Left ventricle myocardium superior (tissue), 1 donor: ENCODE measurements around the gene KIF26A. TPM values are rescaled to one million over a fixed set of nuclear protein-coding genes. Genes with fewer than 3 reads are reported as not detected.

Experiments used
- ATAC-seq: fragments of 200-7000 bp; cut with Tn5 transposase; one replicate; pipeline ENCODE4 v1.9.1; 2020; ENCODE audit warnings: mild to moderate bottlenecking, moderate library complexity
- DNase-seq: peaks from one replicate; pipeline ENCODE4 v3.0.0-alpha.2; 2020
- intact Hi-C: fragments of 100-400 bp; cut with micrococcal nuclease; formaldehyde crosslinking; loops from one replicate; pipeline ENCODE4 v1.11.0; 2022
- total RNA-seq: library from RNA; stranded (reverse); fragmentation: NEBNext Ultra II Directional; extraction: Animal tissue kit (Norgen Biotek cat#: 25700); gene quantifications from one replicate; pipeline ENCODE4 v1.2.1, GENCODE V29; 2021
- donor health status: DM: no; HTN: yes; CAD: no; lungs with severe emphysema.

KIF26A gene
- total RNA-seq, 1 donor from 2014 or later = 6.0 TPM

- ATAC-seq (no peak), DNase-seq (no peak)
- intact Hi-C loops = no loop called here
These were observed 17.2 kb upstream of the KIF26A start for GRCh38 chr14:104121142-104121541.

- intact Hi-C loops = no loop called here
- no peak for DNase-seq
- no peak for ATAC-seq
These were observed 14.5 kb upstream of the KIF26A start for GRCh38 chr14:104123879-104124278.

DNA sequence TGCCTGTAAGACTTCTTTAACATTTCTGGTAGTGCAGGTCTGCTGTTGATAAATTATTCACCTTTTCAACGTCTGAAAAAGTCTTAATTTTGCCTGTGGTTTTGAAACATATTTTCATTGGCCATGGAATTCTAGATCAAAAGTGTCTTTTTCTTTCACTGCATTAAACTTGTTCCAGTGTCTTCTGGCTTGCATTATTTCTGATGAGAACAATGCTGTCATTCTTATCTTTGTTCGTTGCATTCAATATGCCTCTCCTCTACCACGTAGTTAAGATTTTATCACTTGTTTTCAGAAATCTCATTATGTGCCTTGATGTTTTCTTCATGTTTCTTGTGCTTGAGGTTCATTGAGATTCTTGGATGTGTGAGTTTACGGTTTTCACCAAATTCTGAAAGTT is 13.4 kb upstream of the KIF26A start:
- ATAC-seq (no peak), DNase-seq (no peak)
- intact Hi-C loops = no loop called here

GRCh38 chr14:104126753-104127152 is 11.6 kb upstream of the KIF26A start:
- ATAC-seq (no peak), DNase-seq (no peak)
- intact Hi-C loops = no loop called here

GRCh38 chr14:104128981-104129380 is 9.4 kb upstream of the KIF26A start:
- intact Hi-C loops = no loop called here
- no peak for ATAC-seq

GRCh38 chr14:104129556-104129955 is 8.8 kb upstream of the KIF26A start:
- intact Hi-C loops = no loop called here
- ATAC-seq = no peak
- no peak for DNase-seq

More at GRCh38 chr14:104128981-104129380, 9.4 kb upstream of the KIF26A start:
- no peak for DNase-seq

GRCh38 chr14:104130974-104131651 is 7.3 kb upstream of the KIF26A start:
- DNase-seq = peak; percentile 86
- intact Hi-C loops = loop anchor here (10.0 kb wide), 1 partner anchor 56 kb away; no protein-coding TSS in a partner anchor
- ATAC-seq = peak; percentile 83

DNA sequence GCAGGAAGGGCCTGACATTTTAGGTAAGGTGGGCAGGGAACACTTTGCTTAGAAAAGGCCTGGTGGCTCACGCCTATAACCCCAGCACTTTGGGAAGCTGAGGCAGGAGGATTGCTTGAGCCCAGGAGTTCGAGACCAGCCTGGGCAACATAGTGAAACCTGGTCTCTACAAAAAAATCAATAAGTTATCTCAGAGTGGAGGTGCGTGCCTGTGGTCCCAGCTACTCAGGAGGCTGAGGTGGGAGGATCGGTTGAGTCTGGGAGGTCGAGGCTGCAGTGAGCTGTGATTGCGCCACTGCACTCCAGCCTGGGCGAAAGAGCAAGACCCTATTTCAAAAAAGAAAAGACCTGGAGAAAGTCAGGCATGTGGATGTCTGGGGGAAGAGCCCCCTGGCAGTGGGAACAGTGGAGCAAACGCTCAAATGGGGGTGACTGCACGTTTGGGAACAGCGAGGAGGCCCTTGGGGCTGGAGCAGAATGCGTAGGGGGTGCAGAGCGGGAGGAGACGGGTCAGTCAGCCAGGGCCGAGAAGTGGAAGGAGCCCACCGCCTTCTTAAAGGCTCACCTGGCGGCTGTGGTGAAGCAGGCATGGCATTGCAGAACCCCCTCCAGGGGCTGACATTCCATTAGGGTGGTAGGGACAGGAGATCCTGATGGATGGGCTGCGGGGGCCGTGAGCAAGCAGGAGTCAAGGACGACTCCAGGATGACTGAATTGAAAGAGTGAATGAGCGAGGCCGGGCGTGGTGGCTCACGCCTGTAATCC is 6.2 kb upstream of the KIF26A start:
- intact Hi-C loops = loop anchor here (10.0 kb wide), 1 partner anchor 57 kb away; no protein-coding TSS in a partner anchor
- DNase-seq (peak; percentile 14), ATAC-seq (no peak)

DNA sequence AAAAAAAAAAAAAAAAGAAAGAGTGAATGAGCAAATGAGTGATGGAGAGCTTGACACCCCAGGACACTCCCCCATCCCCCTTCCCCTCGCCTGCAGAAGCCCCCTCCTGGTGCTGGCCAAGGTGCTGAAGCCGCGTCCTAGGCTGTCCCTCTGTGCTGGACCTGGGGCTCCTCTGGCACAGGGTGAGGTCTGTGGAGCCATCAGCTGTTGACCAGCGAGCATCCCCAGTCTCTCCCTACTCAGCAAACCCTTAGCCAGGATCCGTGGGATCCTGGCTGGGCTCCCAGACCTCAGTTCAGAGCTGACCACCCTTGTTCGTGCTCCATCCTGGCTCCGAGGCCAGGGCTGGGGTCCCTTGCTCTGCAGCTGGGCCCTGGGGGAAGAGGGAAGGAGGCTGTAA is 5.4 kb upstream of the KIF26A start:
- intact Hi-C loops = loop anchor here (10.0 kb wide), 1 partner anchor 58 kb away; no protein-coding TSS in a partner anchor
- peak; percentile 22 for DNase-seq
- ATAC-seq = no peak

- ATAC-seq (no peak), DNase-seq (peak; percentile 13)
- intact Hi-C loops = loop anchor here (10.0 kb wide), 1 partner anchor 59 kb away; no protein-coding TSS in a partner anchor
These were observed 4.9 kb upstream of the KIF26A start for GRCh38 chr14:104133496-104133895.

- ATAC-seq (no peak), DNase-seq (peak; percentile 23)
- intact Hi-C loops = loop anchor here (10.0 kb wide), 1 partner anchor 60 kb away; no protein-coding TSS in a partner anchor
These were observed 4.1 kb upstream of the KIF26A start for GRCh38 chr14:104134061-104134965.

GRCh38 chr14:104135121-104135903 is 3.1 kb upstream of the KIF26A start:
- intact Hi-C loops = loop anchor here (5.0 to 10.0 kb wide), 2 partner anchors 61 to 427 kb away; no protein-coding TSS in a partner anchor
- DNase-seq (peak; percentile 34), ATAC-seq (no peak)

DNA sequence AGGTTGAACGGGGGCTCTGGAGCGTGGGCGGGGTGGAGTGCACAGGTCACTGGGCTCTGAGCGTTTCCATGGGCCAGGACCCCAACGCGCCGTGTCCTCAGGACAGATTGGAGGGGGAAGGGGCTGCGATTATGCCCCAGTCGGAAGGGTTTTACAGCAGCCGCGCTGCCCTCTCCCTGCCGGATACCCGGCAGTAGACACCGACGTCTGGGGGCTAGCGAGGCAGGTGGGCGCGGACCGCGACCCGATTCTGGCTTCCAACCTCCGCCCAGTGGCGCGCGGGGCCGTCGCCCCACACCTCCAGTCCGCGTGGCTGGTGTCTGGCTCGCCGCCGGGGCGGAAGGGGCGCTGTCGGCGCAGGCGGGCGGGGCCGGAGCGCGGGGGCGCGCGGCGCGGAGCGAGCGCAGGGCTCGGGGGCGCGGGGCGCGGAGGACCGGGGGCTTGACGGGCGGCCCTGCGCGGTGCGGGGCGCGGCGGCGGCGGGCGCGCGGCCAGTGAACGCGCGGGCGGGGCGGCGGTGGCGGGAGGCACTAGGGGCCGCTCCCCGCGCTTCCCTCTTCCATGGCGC is 2.4 kb upstream of the KIF26A start:
- intact Hi-C loops = loop anchor here (5.0 to 10.0 kb wide), 2 partner anchors 61 to 426 kb away; no protein-coding TSS in a partner anchor
- DNase-seq (peak; percentile 55), ATAC-seq (no peak)

- intact Hi-C loops = loop anchor here (5.0 to 10.0 kb wide), 2 partner anchors 62 to 426 kb away; no protein-coding TSS in a partner anchor
- DNase-seq = peak; percentile 41
- no peak for ATAC-seq
These were observed 1.7 kb upstream of the KIF26A start for GRCh38 chr14:104136472-104137296.

DNA sequence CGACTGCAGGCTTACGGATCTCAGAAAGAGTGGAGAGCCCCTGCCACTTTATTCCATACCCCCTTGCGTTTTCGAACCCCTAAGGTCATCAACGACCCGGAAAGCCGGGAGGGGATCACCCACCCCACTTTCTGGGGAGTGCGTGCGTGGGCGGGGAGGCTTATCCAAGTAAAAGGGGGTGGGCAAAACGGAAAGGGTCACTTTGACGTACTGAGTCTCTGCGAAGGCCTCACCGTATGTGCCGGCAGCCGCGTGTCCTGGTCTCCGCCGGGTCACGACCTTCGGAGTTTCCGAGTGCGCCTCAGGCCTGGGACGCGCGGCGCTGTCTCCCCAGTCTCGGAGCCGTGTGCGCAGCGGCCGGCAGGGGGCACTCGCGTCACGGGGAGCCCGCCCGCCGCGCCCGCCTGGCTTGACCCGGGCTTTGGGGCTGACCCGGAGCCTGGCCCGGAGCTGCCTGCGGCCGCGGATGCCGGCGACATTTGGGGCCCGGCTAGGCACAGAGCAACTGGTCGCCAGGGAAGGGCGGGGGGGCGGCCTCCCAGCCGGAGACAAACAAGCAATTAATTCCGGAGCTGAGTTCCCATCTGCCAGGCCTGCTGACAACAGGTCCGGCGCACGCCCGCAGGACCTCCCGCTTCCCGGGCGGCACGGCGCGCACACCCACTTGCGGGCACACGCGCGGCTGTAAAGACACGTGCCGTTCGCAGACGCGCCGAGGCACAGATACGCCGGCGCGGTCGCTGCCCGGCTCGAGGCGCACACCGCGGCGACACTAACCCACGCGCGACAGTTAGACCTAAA is 890 bp upstream of the KIF26A start:
- ATAC-seq (peak; percentile 88), DNase-seq (peak; percentile 85)
- intact Hi-C loops = loop anchor here (5.0 to 10.0 kb wide), 2 partner anchors 63 to 425 kb away; no protein-coding TSS in a partner anchor
